NB4 (cell line): ENCODE data around the gene DDAH1.

ENCODE experiments used
- POLR2A ChIP-seq: IDR thresholded peaks from 2 replicates; pipeline ENCODE4 v1.6.1; 2011; ENCODE audit warnings: mild to moderate bottlenecking; ENCODE audit not compliant: insufficient read length; ENCODE audit errors: extremely low read depth
- TF ChIP-seq, protein P1 (sequence below): IDR thresholded peaks from one replicate; pipeline ENCODE4 v1.5.1; 2012; ENCODE audit warnings: low read depth, low read length
- TF ChIP-seq, protein P2 (sequence below): IDR thresholded peaks from 2 replicates; pipeline ENCODE4 v1.6.1; 2011; ENCODE audit warnings: low read depth, low read length

DNA sequence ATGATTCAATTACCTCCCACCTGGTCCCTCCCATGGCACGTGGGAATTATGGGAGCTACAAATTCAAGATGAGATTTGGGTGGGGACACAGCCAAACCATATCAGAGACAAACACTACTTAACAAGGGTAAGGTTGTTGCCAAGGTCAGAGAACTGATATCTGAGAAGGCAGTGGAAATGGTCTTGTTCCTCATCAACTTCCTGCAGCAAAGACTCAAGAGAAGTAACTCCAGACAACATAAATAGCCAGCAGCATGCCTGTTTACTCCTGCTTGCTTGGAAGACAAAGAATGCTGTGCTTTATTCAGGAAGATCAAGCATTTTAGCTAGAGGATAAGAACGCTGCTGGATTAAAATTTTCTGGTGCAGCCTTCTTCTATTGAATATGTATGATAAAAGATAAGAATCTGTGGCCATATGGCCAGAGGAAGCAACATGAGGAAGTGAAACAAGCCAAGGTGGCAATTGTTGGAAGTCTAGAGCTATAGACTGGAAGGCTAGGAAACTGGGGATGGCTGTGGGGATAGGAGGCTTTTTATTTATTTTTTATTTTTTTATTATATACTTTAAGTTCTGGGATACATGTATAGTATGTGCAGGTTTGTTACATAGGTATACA is 36.4 kb downstream of the DDAH1 start:
- TF ChIP-seq, protein P1, sequence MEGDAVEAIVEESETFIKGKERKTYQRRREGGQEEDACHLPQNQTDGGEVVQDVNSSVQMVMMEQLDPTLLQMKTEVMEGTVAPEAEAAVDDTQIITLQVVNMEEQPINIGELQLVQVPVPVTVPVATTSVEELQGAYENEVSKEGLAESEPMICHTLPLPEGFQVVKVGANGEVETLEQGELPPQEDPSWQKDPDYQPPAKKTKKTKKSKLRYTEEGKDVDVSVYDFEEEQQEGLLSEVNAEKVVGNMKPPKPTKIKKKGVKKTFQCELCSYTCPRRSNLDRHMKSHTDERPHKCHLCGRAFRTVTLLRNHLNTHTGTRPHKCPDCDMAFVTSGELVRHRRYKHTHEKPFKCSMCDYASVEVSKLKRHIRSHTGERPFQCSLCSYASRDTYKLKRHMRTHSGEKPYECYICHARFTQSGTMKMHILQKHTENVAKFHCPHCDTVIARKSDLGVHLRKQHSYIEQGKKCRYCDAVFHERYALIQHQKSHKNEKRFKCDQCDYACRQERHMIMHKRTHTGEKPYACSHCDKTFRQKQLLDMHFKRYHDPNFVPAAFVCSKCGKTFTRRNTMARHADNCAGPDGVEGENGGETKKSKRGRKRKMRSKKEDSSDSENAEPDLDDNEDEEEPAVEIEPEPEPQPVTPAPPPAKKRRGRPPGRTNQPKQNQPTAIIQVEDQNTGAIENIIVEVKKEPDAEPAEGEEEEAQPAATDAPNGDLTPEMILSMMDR = no peak
- no peak for TF ChIP-seq POLR2A
- TF ChIP-seq, protein P2, sequence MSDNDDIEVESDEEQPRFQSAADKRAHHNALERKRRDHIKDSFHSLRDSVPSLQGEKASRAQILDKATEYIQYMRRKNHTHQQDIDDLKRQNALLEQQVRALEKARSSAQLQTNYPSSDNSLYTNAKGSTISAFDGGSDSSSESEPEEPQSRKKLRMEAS = no peak
